Body of pancreas (tissue), 4 donors: Measurements from ENCODE around the gene CHMP4A.

ENCODE experiments used
- CTCF ChIP-seq, 7 experiments: fragments of 450-650 bp in 4 of 7; fragments of 200-600 bp in 3 of 7; sonication (generic) in 3 of 7; IDR thresholded peaks; one replicate each; pipeline ENCODE4 v1.5.1; 2016 to 2019; ENCODE audit warnings: antibody characterized with exemption in 7 of 7
- POLR2A ChIP-seq, 3 donors: fragments of 450-650 bp; IDR thresholded peaks; one replicate each; pipeline ENCODE4 v1.6.1; 2016; ENCODE audit warnings: antibody characterized with exemption in 3 of 3, mild to moderate bottlenecking in 2 of 3

DNA sequence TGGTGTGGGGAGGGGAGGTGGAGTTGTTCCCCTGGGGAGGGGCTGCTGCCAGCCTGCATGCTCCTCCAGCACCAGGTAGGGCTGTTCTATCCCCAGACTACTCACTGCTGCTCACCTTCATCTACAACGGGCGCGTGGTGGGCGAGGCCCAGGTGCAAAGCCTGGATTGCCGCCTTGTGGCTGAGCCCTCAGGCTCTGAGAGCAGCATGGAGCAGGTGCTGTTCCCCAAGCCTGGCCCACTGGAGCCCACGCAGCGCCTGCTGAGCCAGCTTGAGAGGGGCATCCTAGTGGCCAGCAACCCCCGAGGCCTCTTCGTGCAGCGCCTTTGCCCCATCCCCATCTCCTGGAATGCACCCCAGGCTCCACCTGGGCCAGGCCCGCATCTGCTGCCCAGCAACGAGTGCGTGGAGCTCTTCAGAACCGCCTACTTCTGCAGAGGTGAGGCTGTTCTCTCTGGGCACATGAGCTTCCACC lies 48.7 kb downstream of the CHMP4A start:
- no peak for TF ChIP-seq CTCF (IDR thresholded peaks at IDR 0.05)
- TF ChIP-seq POLR2A (IDR thresholded peaks at IDR 0.05), result no peak
